ENCODE data around the gene OR51F1. TPM values are rescaled to one million over a fixed set of nuclear protein-coding genes. Genes with fewer than 3 reads are reported as not detected.
"Not testable (repeated sequence)": the region's sequence is repeated elsewhere in the genome, so short reads cannot be mapped to it uniquely, and the experiment has no call there.

Gene OR51F1, protein sequence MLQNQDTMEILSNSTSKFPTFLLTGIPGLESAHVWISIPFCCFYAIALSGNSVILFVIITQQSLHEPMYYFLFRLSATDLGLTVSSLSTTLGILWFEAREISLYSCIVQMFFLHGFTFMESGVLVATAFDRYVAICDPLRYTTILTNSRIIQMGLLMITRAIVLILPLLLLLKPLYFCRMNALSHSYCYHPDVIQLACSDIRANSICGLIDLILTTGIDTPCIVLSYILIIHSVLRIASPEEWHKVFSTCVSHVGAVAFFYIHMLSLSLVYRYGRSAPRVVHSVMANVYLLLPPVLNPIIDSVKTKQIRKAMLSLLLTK
- total RNA-seq (not detected), polyA plus RNA-seq (not detected)
- long read RNA-seq, donor 1: 0 reads
- long read RNA-seq, donor 2: 0 reads

DNA sequence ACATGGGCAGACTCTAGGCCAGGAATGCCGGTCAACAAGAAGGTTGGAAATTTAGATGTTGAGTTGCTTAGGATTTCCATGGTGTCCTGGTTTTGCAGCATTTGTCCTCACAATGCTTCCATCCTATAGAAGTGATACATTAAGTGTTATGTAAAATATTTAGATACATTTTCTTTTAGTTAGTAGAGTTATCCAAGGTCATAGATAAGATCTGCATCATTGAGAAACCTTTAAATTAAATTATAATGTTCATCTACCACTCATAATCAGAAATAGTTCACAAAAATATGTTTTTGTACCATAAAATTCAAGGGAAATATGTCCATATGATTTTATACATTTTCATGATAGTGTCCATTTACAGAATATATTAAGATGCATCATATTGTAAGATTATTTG, at the start of gene OR51F1:
TSS of gene OR51F1 (minus strand) at position 101 of the 400 bp plus-strand sequence. CDS start at position 101, 0 bp downstream.
- ATAC-seq (ENCODE audit: low FRiP score) (no peak), DNase-seq (no peak)
- Histone ChIP-seq H3K36me3 (ENCODE audit: control insufficient read depth in 1 of 2, insufficient read depth in 2 of 2, low read length in 1 of 2) (no peaks in the 10 kb centered on the region), H3K27me3 (ENCODE audit: control insufficient read depth in 1 of 2, insufficient read depth in 2 of 2, low read length in 1 of 2) (no peaks in the 10 kb centered on the region), H3K4me1 (ENCODE audit: control insufficient read depth in 1 of 2, insufficient read depth in 2 of 2, low read length in 2 of 2) (no peaks in the 10 kb centered on the region), H3K4me3 (ENCODE audit: low read length in 2 of 2) (no peak within 1 kb of the TSS), H3K27ac (ENCODE audit: low read depth in 1 of 2, low read length in 2 of 2) (no peak within 1 kb of the TSS), H3K9me3 (ENCODE audit: control insufficient read depth, low read length) (no peaks in the 10 kb centered on the region)
- WGBS, 2 donors: 96 to 100% methylated on average over 1 of the region's 1 CpG
- intact Hi-C loops (cut with DNase I): no loop called here

GRCh38 chr11:4809246-4809645, 39.5 kb upstream of the OR51F1 start:
- Histone ChIP-seq H3K4me1 (ENCODE audit: control insufficient read depth in 1 of 2, insufficient read depth in 2 of 2, low read length in 2 of 2) (no peaks in the 10 kb centered on the region), H3K4me3 (ENCODE audit: low read length in 2 of 2) (no peak overlapping the region), H3K9me3 (ENCODE audit: control insufficient read depth, low read length) (no peaks in the 10 kb centered on the region), H3K27me3 (ENCODE audit: control insufficient read depth in 1 of 2, insufficient read depth in 2 of 2, low read length in 1 of 2) (no peaks in the 10 kb centered on the region), H3K27ac (ENCODE audit: low read depth in 1 of 2, low read length in 2 of 2) (no peak overlapping the region), H3K36me3 (ENCODE audit: control insufficient read depth in 1 of 2, insufficient read depth in 2 of 2, low read length in 1 of 2) (no peaks in the 10 kb centered on the region)
- no peak for ATAC-seq (ENCODE audit: low FRiP score)
- DNase-seq: no peak
- 14 to 18% methylated on average over 2 of the region's 2 CpGs for WGBS, 2 donors
- intact Hi-C loops (cut with DNase I): no loop called here

DNA sequence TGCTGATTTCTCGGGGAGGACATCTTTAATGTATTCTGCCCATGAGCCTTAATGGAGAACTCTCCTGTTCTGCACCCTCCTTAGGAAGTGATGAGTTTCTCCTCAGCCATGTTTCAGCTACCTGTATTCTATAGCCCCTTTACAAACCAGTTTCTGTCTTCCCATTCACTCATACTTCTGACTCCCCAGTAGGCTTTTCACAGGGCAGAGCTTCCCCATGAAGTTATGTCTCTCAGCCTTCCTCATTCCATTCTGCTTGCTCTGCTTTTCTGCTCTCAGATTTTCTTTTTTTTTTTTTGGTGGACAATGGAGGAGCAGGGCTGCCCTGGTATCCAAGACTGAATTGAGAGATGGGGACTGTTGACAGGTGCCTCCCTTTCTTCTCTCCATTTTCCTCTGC, 38.7 kb upstream of the OR51F1 start:
- Histone ChIP-seq H3K27ac (ENCODE audit: low read depth in 1 of 2, low read length in 2 of 2) (no peak overlapping the region), H3K4me1 (ENCODE audit: control insufficient read depth in 1 of 2, insufficient read depth in 2 of 2, low read length in 2 of 2) (no peaks in the 10 kb centered on the region), H3K27me3 (ENCODE audit: control insufficient read depth in 1 of 2, insufficient read depth in 2 of 2, low read length in 1 of 2) (no peaks in the 10 kb centered on the region), H3K4me3 (ENCODE audit: low read length in 2 of 2) (no peak overlapping the region), H3K9me3 (ENCODE audit: control insufficient read depth, low read length) (no peaks in the 10 kb centered on the region), H3K36me3 (ENCODE audit: control insufficient read depth in 1 of 2, insufficient read depth in 2 of 2, low read length in 1 of 2) (no peaks in the 10 kb centered on the region)
- no peak for DNase-seq
- no peak for ATAC-seq (ENCODE audit: low FRiP score)
- 94 to 95% methylated on average over 1 of the region's 1 CpG for WGBS, 2 donors
- intact Hi-C loops (cut with DNase I): no loop called here

- no peak within 1 kb of the TSS for H3K27ac ChIP-seq (ENCODE audit: low read depth in 1 of 2, low read length in 2 of 2)
- DNase-seq (no peak), ATAC-seq (ENCODE audit: low FRiP score) (no peak)
- H3K27me3 ChIP-seq (ENCODE audit: control insufficient read depth in 1 of 2, insufficient read depth in 2 of 2, low read length in 1 of 2): no peaks in the 10 kb centered on the region
- no peak within 1 kb of the TSS for H3K4me3 ChIP-seq (ENCODE audit: low read length in 2 of 2)
- H3K4me1 ChIP-seq (ENCODE audit: control insufficient read depth in 1 of 2, insufficient read depth in 2 of 2, low read length in 2 of 2): no peaks in the 10 kb centered on the region
- WGBS, 2 donors: 90 to 91% methylated on average over 3 of the region's 3 CpGs
- intact Hi-C loops (cut with DNase I): no loop called here
- no peaks in the 10 kb centered on the region for H3K9me3 ChIP-seq (ENCODE audit: control insufficient read depth, low read length)
- no peaks in the 10 kb centered on the region for H3K36me3 ChIP-seq (ENCODE audit: control insufficient read depth in 1 of 2, insufficient read depth in 2 of 2, low read length in 1 of 2)
Measured at GRCh38 chr11:4804280-4804679, 34.5 kb upstream of the OR51F1 start, which contains the start of gene OR52R1. Gene OR52R1, minus strand, starts transcription at chr11:4804380. Its CDS starts 0 bp downstream, at chr11:4804380.

DNA sequence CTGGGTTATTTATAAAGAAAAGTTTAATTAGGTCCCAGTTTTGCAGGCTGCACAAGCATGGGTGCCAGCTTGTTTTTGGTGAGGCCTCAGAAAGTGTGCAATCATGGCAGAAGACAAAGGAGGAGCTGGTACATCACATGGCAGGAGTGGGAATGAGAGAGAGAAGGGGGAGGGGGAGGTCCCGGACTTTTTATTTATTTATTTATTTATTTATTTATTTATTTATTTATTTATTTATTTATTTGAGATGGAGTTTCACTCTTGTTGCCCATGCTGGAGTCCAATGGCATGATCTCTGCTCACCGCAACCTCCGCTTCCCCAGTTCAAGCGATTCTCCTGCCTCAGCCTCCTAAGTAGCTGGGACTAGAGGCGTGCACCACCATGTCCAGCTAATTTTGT, 31.6 kb upstream of the OR51F1 start:
- 74 to 86% methylated on average over 5 of the region's 5 CpGs for WGBS, 2 donors
- intact Hi-C loops (cut with DNase I): not testable (repeated sequence)

DNA sequence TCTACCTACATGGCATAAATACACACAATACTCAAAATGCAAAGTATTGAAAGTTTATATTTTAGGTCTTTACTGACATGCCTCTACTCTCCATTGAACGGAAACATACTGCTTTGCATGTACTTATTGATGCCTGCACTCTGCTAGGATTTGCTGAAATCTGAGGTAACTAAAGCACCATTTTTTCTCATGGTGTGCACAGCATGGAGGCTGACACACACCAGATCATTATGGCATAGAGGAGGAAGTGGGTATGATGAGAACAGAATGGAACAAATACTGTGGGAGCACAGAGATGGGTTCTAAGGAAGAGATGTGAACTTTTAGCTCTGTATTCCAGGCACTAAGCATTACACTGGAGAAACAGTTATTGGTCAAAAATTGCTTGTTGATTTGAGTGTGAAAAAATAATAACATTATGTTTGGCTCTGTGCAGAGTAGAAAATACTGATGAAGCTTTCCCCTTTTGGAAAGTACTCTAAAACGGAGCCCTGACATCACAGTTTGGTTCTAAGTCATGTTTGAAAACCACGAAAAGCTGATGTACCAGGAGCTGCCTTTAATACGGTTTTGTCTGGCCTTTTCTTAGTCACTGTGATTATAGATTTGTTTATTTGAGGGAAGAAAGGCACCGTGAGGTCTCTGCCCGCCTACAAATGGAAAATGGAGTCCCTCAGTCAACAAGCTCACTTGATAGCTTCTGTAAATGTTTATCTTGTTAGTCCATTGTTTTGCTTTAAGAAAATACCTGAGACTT, 28.9 kb upstream of the OR51F1 start:
- DNase-seq: no peak
- Histone ChIP-seq H3K4me3 (ENCODE audit: low read length in 2 of 2) (no peak overlapping the region), H3K27me3 (ENCODE audit: control insufficient read depth in 1 of 2, insufficient read depth in 2 of 2, low read length in 1 of 2) (no peaks in the 10 kb centered on the region), H3K4me1 (ENCODE audit: control insufficient read depth in 1 of 2, insufficient read depth in 2 of 2, low read length in 2 of 2) (no peaks in the 10 kb centered on the region), H3K27ac (ENCODE audit: low read depth in 1 of 2, low read length in 2 of 2) (no peak overlapping the region), H3K36me3 (ENCODE audit: control insufficient read depth in 1 of 2, insufficient read depth in 2 of 2, low read length in 1 of 2) (no peaks in the 10 kb centered on the region), H3K9me3 (ENCODE audit: control insufficient read depth, low read length) (no peaks in the 10 kb centered on the region)
- WGBS, 2 donors: 64 to 67% methylated on average over 6 of the region's 6 CpGs
- intact Hi-C loops (cut with DNase I): no loop called here
- no peak for ATAC-seq (ENCODE audit: low FRiP score)

More for the DNA sequence above, 31.6 kb upstream of the OR51F1 start:
- H3K4me3 ChIP-seq (ENCODE audit: low read length in 2 of 2); H3K36me3 ChIP-seq (ENCODE audit: control insufficient read depth in 1 of 2, insufficient read depth in 2 of 2, low read length in 1 of 2); H3K27ac ChIP-seq (ENCODE audit: low read depth in 1 of 2, low read length in 2 of 2); H3K4me1 ChIP-seq (ENCODE audit: control insufficient read depth in 1 of 2, insufficient read depth in 2 of 2, low read length in 2 of 2); H3K9me3 ChIP-seq (ENCODE audit: control insufficient read depth, low read length); ATAC-seq (ENCODE audit: low FRiP score); DNase-seq; H3K27me3 ChIP-seq (ENCODE audit: control insufficient read depth in 1 of 2, insufficient read depth in 2 of 2, low read length in 1 of 2): not testable (repeated sequence)

- no peak overlapping the region for H3K27ac ChIP-seq (ENCODE audit: low read depth in 1 of 2, low read length in 2 of 2)
- no peak overlapping the region for H3K4me3 ChIP-seq (ENCODE audit: low read length in 2 of 2)
- WGBS, 2 donors: 18 to 23% methylated on average over 2 of the region's 2 CpGs
- no peaks in the 10 kb centered on the region for H3K9me3 ChIP-seq (ENCODE audit: control insufficient read depth, low read length)
- H3K36me3 ChIP-seq (ENCODE audit: control insufficient read depth in 1 of 2, insufficient read depth in 2 of 2, low read length in 1 of 2): no peaks in the 10 kb centered on the region
- intact Hi-C loops (cut with DNase I): no loop called here
- DNase-seq: no peak
- H3K4me1 ChIP-seq (ENCODE audit: control insufficient read depth in 1 of 2, insufficient read depth in 2 of 2, low read length in 2 of 2): no peaks in the 10 kb centered on the region
- no peak for ATAC-seq (ENCODE audit: low FRiP score)
- H3K27me3 ChIP-seq (ENCODE audit: control insufficient read depth in 1 of 2, insufficient read depth in 2 of 2, low read length in 1 of 2): no peaks in the 10 kb centered on the region
Measured at GRCh38 chr11:4797206-4797605, 27.5 kb upstream of the OR51F1 start.

- Histone ChIP-seq H3K36me3 (ENCODE audit: control insufficient read depth in 1 of 2, insufficient read depth in 2 of 2, low read length in 1 of 2) (no peaks in the 10 kb centered on the region), H3K27ac (ENCODE audit: low read depth in 1 of 2, low read length in 2 of 2) (no peak overlapping the region), H3K27me3 (ENCODE audit: control insufficient read depth in 1 of 2, insufficient read depth in 2 of 2, low read length in 1 of 2) (no peaks in the 10 kb centered on the region), H3K4me3 (ENCODE audit: low read length in 2 of 2) (no peak overlapping the region), H3K4me1 (ENCODE audit: control insufficient read depth in 1 of 2, insufficient read depth in 2 of 2, low read length in 2 of 2) (no peaks in the 10 kb centered on the region), H3K9me3 (ENCODE audit: control insufficient read depth, low read length) (no peaks in the 10 kb centered on the region)
- no peak for ATAC-seq (ENCODE audit: low FRiP score)
- intact Hi-C loops (cut with DNase I): no loop called here
- 62 to 75% methylated on average over 1 of the region's 1 CpG for WGBS, 2 donors
- DNase-seq: no peak
Measured at GRCh38 chr11:4782454-4782853, 12.7 kb upstream of the OR51F1 start.

DNA sequence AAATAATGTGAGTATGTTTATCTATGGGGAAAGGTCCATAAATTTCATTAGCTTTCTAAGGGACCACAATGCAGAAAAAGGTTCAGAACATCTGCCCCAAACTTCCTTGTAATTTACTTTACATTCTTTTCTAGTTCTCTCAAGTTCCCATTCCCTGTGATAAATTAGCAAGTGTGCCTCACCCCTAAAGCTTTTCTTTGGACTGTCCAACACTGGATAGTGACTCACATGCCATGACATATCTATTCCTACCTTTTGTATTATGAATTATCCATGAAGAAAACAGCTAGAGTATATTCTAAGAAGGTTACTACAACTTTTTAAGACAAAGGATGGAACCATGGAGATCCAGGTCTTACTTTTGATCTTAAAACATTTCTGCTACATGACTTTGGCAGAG, 1.6 kb downstream of the OR51F1 start:
- no peak for DNase-seq
- intact Hi-C loops (cut with DNase I): no loop called here

More for the DNA sequence above, 1.6 kb downstream of the OR51F1 start:
- no peaks in the 10 kb centered on the region for H3K27me3 ChIP-seq (ENCODE audit: control insufficient read depth in 1 of 2, insufficient read depth in 2 of 2, low read length in 1 of 2)
- no peaks in the 10 kb centered on the region for H3K36me3 ChIP-seq (ENCODE audit: control insufficient read depth in 1 of 2, insufficient read depth in 2 of 2, low read length in 1 of 2)
- no peak overlapping the region for H3K4me3 ChIP-seq (ENCODE audit: low read length in 2 of 2)
- no peak overlapping the region for H3K27ac ChIP-seq (ENCODE audit: low read depth in 1 of 2, low read length in 2 of 2)
- no peaks in the 10 kb centered on the region for H3K9me3 ChIP-seq (ENCODE audit: control insufficient read depth, low read length)
- no peak for ATAC-seq (ENCODE audit: low FRiP score)
- H3K4me1 ChIP-seq (ENCODE audit: control insufficient read depth in 1 of 2, insufficient read depth in 2 of 2, low read length in 2 of 2): no peaks in the 10 kb centered on the region
